Chondrocyte (in vitro differentiated cells): ENCODE data around the gene DCXR. TPM values are rescaled to one million over a fixed set of nuclear protein-coding genes. Genes with fewer than 3 reads are reported as not detected.

Experiments
- DNase-seq: peaks from one replicate; pipeline ENCODE4 v3.0.0; 2021; ENCODE audit warnings: mixed read lengths, low spot score
- H3K27ac Mint-ChIP-seq: one replicate; pipeline ENCODE4 v1.8.0; 2021; ENCODE audit warnings: mild to moderate bottlenecking, moderate library complexity, mixed read lengths; ENCODE audit not compliant: unreplicated experiment
- H3K27me3 Mint-ChIP-seq: 2 replicates; pipeline ENCODE4 v1.8.0; 2021; ENCODE audit warnings: low read depth, mixed read lengths
- H3K36me3 Mint-ChIP-seq: 2 replicates; pipeline ENCODE4 v1.8.0; 2021; ENCODE audit warnings: low read depth, mixed read lengths
- H3K4me1 Mint-ChIP-seq: 2 replicates; pipeline ENCODE4 v1.8.0; 2021; ENCODE audit warnings: low read depth, mild to moderate bottlenecking, mixed read lengths
- H3K4me3 Mint-ChIP-seq: one replicate; pipeline ENCODE4 v1.8.0; 2021; ENCODE audit warnings: mild to moderate bottlenecking, moderate library complexity, mixed read lengths; ENCODE audit not compliant: unreplicated experiment
- H3K9me3 Mint-ChIP-seq: 2 replicates; pipeline ENCODE4 v1.8.0; 2021; ENCODE audit warnings: low read depth, mixed read lengths
- long read RNA-seq: library from polyadenylated mRNA; stranded (forward); transcript quantifications from one replicate; pipeline ENCODE4 v2.0.0, GENCODE V29; 2021
- total RNA-seq: library from RNA; stranded (reverse); gene quantifications from 3 replicates; pipeline ENCODE4 v1.2.1, GENCODE V29; 2021
- TF ChIP-seq, protein P1 (sequence below): fragments of 200-600 bp; sonication (generic); IDR thresholded peaks from 2 replicates; pipeline ENCODE4 v1.5.0; 2021; ENCODE audit warnings: antibody characterized with exemption, mild to moderate bottlenecking, moderate library complexity

The DCXR gene
- total RNA-seq: 52.8 to 59.8 TPM (median 58.2 TPM) in 3 replicates
- long read RNA-seq, transcript DCXR-201 (8 exons, 887 nt): major isoform, 21 of 109 reads
- long read RNA-seq, partial matches to known transcripts: 77 of 109 reads
- long read RNA-seq, other reads (novel, unspliced or antisense): 7 of 109 reads

DNA sequence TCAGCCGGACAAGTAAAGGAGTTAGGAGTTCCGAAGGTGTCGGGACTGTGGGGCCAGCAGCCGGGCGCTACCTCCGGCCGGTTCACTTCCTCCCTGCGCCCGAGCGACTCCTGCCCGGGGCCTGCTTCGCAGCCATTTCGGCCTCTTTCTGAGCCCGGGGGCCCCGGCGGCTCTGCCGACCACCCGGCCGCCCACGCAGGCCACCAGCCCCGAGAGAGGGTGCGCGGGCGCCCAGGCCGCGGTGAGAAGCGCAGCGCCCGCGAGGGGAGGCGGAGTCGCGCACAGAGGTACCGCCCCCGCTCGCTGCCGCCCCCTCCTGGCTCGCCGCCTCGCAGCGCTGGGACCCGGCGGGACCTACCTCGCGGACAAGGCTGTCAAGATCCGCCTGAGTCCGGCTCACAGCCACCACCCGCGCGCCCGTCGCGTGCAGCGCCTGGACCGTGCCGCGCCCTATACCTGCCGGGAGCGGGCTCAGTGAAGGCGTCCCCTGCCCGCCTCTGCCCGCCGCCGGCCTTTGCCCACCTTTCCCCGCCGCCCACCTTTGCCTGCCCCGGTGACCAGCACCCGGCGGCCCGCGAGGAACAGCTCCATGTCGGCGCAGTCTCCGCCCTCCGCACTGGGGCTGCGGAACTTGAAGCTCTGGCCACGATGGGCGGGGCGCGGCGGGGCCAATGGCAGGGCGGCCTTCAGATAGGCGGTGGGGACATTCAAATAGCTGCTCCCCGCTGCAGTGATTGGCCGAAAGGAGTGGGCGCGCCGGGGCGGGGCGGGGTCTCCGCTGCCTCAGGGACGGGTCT is at the start of gene DCXR:
TSS of gene DCXR (minus strand) at position 606 of the 797 bp plus-strand sequence. CDS start at position 591, 15 bp downstream.
- no peak for DNase-seq
- no peaks in the 10 kb centered on the region for H3K36me3 Mint-ChIP-seq
- TF ChIP-seq, protein P1, sequence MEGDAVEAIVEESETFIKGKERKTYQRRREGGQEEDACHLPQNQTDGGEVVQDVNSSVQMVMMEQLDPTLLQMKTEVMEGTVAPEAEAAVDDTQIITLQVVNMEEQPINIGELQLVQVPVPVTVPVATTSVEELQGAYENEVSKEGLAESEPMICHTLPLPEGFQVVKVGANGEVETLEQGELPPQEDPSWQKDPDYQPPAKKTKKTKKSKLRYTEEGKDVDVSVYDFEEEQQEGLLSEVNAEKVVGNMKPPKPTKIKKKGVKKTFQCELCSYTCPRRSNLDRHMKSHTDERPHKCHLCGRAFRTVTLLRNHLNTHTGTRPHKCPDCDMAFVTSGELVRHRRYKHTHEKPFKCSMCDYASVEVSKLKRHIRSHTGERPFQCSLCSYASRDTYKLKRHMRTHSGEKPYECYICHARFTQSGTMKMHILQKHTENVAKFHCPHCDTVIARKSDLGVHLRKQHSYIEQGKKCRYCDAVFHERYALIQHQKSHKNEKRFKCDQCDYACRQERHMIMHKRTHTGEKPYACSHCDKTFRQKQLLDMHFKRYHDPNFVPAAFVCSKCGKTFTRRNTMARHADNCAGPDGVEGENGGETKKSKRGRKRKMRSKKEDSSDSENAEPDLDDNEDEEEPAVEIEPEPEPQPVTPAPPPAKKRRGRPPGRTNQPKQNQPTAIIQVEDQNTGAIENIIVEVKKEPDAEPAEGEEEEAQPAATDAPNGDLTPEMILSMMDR: peak; percentile 93
- no peaks in the 10 kb centered on the region for H3K27me3 Mint-ChIP-seq
- H3K4me1 Mint-ChIP-seq: peaks cover 13% of the 10 kb centered on the region
- H3K9me3 Mint-ChIP-seq: no peaks in the 10 kb centered on the region
- H3K27ac Mint-ChIP-seq: peak within 1 kb of the TSS; percentile 96
- peak within 1 kb of the TSS; percentile 70 for H3K4me3 Mint-ChIP-seq

DNA sequence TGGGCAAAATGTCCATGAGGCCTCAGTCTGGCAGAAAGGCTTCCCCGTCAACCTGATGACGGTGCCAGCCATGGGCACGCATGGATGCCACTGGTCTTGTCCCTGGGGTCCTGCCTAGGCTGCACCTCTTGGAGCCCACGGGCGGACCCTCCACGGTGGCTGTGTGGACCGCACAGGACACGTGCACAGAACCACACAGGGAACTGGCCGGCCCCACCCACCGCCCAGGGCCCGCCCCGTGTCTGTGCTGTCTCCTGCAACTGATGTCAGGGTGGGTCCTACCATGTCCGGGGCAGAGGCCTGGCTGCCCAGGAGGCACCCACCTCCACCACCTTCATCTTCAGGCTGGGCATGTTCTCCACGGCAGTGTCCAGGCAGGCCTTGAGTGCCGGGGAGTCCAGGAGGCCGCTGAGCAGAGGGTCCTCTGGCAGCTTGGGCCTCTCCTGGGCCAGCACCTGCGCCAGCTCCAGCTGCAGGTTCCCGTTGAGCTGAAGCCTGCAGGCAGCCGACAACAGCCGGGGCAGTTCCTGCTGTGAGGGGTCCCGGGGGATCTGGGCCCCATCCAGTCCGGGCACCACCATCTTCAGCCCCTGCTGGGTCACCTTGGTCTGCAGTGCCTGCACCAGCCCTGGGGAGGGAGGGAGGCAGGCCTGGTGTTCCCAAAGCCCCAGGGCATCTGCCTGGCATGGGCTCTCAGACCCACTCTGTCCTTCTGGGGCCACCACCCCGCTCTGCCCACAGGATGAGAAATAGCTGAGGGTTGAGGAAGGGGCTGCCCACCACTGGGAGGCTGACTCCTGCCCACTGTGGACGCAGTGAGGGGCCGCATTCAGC is 48.7 kb upstream of the DCXR start:
- DNase-seq: no peak
- H3K27ac Mint-ChIP-seq: no peak overlapping the region
- H3K9me3 Mint-ChIP-seq: no peaks in the 10 kb centered on the region
- no peak overlapping the region for H3K4me3 Mint-ChIP-seq
- H3K36me3 Mint-ChIP-seq: peaks cover 9% of the 10 kb centered on the region
- no peaks in the 10 kb centered on the region for H3K4me1 Mint-ChIP-seq
- TF ChIP-seq, protein P1: no peak
- H3K27me3 Mint-ChIP-seq: no peaks in the 10 kb centered on the region

DNA sequence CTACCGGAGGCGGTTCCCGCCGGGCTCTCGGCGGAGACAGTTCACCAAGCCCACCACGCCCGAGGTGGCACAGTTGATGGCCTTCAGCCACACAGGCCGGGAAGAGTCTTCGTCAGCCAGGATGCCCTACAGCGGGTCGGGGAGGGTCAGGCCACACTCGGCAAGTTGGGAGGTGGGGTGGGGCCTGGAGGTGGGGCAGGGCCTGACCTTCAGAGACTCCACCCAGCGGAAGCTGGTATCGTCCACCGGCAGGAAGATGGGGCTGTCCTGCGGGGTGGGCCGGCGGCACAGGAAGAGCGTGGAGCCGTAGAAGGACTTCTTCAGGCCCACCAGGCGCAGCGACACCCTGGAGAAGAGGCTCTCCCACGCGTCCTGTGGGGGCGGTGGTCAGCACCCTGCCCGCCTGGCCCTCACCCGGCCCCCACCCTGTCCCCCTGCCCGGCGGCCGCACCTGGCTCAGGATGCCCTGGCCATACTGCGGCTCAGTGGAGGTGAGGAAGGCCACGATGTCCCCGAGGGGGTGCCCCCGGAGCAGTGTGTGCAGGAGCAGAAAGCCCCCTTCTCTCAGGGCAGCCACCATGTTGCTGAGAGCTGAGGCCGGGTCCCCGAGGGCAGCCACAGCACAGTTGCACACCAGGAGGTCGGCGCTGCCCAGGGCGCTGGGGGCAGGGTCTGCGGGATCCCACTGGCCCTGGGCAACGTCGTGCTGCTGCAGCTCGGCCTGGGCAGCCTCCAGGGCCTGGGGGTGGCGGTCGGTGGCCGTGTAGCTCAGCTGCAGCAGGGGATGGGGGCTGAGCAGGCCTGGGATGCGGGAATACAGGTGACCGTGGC is 47.7 kb upstream of the DCXR start:
- H3K4me1 Mint-ChIP-seq: no peaks in the 10 kb centered on the region
- H3K27ac Mint-ChIP-seq: no peak overlapping the region
- no peak for DNase-seq
- no peak overlapping the region for H3K4me3 Mint-ChIP-seq
- TF ChIP-seq, protein P1: no peak
- H3K27me3 Mint-ChIP-seq: no peaks in the 10 kb centered on the region
- H3K9me3 Mint-ChIP-seq: no peaks in the 10 kb centered on the region
- peaks cover 10% of the 10 kb centered on the region for H3K36me3 Mint-ChIP-seq

DNA sequence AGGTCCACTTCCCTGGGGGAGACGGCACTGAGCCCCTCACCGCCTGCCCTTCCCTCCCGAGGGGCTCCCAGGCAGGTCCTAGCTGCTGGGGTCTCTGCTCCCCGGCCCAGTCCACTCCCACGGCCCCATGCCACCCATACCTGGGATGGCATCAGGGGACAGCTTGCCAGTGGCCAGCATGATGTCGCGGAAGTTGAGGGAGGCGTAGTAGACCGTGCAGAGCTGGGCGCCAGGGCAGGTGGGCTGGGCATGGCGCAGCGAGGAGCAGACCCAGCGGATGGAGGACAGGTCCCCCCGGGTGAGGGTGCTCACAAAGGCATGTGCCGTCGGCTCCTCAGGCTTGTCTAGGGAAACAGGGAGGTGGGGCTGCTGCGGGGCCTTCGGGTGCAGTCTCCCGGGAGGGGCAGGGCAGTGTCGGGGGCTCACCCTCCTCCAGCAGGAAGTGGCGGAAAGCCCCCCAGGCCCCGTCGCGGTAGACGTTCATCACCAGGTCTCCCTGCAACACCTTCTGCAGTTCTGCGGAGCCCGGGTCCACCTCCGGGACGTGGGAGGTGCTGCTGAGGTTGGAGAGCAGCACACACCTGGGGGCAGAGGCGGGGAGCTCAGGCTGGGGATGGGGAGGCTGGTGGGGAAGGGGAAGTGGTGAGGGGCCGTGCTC is 47.0 kb upstream of the DCXR start:
- TF ChIP-seq, protein P1: no peak
- Mint-ChIP-seq H3K27ac (no peak overlapping the region), H3K9me3 (no peaks in the 10 kb centered on the region), H3K4me3 (no peak overlapping the region), H3K27me3 (no peaks in the 10 kb centered on the region), H3K36me3 (peaks cover 13% of the 10 kb centered on the region), H3K4me1 (no peaks in the 10 kb centered on the region)
- DNase-seq: no peak
